Measurements from ENCODE around the gene SIPA1.

Gene SIPA1

DNA sequence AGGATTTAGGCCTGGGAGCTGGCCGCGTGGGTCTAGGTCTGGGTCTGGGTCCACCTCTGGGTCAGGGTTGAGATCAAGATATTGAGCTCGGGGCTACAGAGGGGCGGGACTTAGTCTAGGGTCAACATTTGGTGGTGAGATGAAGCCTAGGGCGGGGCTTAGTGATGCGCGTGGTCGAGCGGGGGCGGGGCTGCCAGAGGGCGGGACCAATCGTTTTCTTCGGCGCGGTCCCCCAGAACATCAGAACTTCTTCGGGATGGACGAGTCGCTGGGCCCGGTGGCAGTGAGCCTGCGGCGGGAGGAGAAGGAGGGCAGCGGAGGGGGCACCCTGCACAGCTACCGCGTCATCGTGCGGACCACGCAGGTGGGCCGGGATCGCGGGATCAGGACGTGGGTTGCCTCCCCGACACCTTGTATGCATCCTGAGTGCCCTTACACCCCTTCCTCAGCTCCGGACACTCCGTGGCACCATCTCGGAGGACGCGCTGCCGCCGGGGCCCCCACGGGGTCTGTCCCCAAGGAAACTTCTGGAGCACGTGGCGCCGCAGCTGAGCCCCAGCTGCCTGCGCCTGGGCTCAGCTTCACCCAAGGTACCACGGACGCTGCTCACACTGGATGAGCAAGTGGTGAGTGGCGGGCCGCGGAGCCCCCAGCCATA lies 4.2 kb downstream of the SIPA1 start:
- no peak for DNase-seq (ENCODE audit: low read depth in 2 of 3, low spot score in 2 of 3)

DNA sequence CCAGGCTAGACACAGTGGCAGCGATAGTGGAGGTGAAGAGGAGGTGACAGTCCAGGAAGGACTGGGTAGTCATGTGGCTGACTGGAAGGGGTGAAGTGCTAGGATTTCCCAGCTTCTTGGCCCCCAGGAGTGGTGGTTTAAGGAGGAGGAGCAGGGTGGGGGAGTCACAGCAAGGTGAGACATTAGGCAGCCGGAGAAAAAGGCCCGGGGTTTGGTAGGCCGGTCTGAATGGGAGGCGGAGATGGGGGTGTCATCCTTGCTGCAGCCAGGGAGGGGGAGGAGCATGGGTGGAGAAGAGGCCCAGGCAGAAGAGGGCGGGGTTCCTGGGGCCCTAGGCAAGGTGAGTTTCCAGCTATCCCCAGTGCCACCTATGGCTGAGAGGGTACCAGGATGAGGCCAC lies 6.1 kb downstream of the SIPA1 start:
- no peak for DNase-seq (ENCODE audit: low read depth in 2 of 3, low spot score in 2 of 3)

DNA sequence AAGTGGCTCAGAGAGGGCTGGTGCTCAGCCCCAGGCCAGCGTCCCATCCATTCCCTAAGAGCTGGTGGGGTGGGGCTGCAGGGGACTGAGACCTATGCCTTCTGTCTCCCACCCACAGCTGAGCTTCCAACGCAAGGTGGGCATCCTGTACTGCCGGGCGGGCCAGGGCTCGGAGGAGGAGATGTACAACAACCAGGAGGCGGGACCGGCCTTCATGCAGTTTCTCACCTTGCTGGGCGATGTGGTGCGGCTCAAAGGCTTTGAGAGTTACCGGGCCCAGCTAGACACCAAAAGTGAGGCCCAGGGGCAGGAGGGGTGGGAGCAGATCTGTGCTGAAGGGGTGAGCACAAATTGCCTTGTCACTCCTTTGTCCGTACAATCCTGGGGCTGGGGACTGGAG lies 6.9 kb downstream of the SIPA1 start:
- DNase-seq (ENCODE audit: low read depth in 2 of 3, low spot score in 2 of 3), result no peak

DNA sequence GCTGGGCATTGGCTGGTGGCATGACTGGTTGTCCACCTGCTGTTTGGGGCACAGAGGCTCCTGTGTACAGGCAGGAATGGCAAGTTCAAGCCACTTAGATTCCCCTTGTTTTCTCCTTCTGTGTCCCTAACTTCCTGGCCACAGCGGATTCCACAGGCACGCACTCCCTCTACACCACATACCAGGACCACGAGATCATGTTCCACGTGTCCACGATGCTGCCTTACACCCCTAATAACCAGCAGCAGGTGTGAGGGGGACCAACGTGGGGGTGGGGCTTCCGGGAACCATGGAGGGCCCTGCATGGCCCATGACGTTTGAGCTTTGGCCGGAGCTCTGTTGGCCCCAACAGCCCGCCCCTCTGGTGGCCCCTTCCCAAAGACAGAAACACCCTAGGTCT lies 7.8 kb downstream of the SIPA1 start:
- no peak for DNase-seq (ENCODE audit: low read depth in 2 of 3, low spot score in 2 of 3)

DNA sequence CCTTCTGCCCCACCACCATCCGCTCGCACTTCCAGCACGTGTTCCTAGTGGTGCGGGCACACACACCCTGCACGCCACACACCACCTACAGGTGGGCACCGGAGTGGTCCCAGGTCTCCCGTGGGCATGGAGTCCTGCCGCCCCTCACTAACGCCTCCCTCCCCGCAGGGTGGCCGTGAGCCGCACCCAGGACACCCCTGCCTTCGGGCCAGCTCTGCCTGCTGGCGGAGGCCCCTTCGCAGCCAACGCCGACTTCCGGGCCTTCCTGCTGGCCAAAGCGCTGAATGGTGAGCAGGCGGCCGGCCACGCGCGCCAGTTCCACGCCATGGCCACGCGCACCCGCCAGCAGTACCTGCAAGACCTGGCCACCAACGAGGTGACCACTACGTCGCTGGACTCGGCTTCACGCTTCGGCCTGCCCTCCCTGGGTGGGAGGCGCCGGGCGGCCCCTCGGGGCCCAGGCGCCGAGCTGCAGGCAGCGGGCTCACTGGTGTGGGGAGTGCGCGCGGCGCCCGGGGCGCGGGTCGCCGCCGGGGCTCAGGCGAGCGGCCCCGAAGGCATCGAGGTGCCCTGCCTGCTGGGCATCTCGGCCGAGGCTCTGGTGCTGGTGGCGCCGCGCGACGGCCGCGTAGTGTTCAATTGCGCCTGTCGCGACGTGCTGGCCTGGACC lies 8.5 kb downstream of the SIPA1 start:
- DNase-seq (ENCODE audit: low read depth in 2 of 3, low spot score in 2 of 3), result no peak

DNA sequence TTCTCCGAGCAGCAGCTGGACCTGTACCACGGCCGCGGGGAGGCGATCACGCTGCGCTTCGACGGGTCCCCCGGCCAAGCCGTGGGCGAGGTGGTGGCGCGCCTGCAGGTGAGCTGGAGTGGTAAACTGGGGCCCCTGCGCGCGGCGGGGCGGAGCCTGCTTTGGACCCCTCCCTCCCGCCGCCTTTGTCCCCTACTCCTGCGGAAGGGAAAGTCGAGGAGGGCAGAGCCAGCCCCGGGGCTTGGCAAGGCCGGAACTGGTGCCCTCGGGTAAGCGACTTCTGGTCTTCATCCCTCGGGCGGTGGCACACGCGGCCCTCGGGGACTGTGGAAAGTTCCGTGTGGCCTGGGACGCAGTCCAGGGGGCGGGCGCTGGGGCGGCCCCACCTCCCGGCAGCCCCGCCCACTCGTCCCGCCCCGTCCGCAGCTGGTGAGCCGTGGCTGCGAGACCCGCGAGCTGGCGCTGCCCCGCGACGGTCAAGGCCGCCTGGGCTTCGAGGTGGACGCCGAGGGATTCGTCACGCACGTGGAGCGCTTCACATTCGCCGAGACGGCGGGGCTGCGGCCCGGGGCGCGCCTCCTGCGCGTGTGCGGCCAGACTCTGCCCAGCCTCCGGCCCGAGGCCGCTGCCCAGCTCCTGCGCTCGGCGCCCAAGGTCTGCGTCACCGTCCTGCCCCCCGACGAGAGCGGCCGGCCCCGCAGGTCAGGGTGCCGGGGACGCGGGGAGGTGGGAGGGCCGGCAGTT lies 9.2 kb downstream of the SIPA1 start:
- DNase-seq (ENCODE audit: low read depth in 2 of 3, low spot score in 2 of 3), result no peak

DNA sequence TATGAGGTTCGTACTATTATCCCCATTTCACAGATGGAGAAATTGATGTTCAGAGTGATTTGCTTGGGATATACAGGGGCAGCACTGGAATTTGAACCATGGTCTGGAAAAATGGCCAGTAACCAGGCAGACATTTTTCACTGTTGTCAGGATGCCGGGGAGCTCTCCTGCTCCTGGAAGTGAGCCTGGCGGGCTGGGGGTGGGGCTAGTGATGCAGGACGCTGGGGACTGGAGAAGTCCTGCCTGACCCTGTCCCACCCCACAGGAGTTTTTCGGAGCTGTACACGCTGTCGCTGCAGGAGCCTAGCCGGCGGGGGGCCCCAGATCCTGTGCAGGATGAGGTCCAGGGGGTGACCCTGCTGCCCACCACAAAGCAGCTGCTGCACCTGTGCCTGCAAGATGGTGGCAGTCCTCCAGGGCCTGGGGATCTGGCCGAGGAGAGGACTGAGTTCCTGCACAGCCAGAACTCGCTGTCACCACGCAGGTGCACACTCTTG lies 11.1 kb downstream of the SIPA1 start:
- no peak for DNase-seq (ENCODE audit: low read depth in 2 of 3, low spot score in 2 of 3)

DNA sequence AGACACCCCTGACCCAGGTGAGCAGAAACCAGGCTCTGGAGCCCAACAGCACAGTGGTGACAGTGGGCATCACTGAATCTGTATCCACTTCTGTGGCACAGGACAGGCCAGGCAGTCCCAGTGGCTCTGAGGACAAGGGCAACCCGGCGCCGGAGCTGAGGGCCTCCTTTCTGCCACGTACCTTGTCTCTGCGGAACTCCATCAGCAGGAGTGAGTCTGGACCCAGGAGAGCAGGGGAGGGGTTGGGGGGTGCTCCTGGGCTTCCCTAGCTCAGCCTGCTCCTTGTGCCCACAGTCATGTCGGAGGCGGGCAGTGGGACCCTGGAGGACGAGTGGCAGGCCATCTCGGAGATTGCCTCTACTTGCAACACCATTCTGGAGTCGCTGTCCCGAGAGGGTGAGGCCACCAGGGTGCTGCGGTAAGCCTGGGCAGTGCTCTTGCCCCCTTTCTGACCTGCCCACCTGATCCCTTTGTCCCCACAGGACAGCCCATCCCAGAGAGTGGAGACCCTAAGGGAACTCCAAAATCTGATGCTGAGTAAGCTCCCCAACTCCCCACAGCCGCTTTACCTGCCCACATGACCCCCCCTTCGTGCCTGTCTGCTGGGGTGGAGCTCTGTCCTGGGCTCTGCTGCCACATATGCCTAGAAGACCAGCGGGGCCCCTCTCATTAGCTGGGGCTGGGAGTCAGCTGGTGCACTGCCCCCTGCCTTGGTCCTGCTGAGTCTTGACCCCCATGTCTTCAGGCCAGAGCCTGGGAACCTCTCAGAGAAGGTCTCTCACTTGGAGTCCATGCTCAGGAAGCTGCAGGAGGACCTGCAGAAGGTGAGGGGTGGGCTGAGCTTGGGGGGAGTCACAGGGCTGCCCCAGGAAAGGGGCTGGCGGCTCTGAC lies 12.0 kb downstream of the SIPA1 start:
- no peak for DNase-seq (ENCODE audit: low read depth in 2 of 3, low spot score in 2 of 3)

DNA sequence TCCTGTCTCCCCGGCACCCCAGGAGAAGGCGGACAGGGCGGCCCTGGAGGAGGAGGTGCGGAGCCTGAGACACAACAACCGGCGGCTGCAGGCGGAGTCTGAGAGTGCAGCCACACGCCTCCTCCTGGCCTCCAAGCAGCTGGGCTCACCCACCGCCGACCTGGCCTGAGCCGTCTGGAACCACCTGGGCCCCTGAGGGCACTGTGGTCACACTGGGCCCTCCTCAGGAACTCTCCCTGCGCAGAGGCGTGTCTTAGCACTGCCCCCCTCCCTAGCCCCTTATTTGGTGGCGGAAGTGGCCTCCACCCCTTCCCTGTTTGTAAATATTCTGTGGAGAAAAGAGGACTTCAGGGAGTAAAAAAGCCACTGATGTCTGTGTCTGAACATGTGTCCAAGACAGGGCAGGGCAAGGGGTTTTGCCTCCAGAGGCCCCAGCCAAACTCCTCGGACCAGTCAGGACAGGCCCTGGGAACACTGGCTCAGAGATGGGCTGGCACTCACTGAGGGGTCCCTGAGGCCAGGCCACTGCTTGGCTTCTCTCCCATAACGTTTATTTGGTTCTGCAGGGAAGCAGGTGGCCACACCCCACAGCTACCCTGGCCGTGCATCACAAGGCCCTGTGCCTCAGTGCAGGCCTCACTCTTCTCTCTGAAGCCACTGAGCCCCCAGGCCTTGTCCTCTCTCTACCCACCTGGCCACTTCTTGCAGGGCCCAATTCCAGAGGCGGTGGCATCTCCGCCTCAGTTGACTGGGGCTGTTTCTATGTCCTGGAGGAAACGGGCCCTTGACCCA lies 12.8 kb downstream of the SIPA1 start:
- no peak for DNase-seq (ENCODE audit: low read depth in 2 of 3, low spot score in 2 of 3)

DNA sequence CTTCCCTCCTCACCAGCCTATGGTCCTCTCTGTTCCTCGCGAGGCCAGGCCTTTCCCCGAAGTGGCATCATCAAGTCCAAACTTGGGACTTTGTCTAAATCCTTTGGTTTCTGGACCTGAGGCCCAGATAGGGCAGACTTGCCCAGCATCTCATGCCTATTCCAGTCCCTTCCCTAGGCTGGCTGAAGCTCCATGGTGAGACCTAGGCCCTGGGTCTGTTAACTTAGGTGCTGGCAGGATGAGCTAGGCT lies 13.4 kb downstream of the SIPA1 start:
- no peak for DNase-seq (ENCODE audit: low read depth in 2 of 3, low spot score in 2 of 3)

DNA sequence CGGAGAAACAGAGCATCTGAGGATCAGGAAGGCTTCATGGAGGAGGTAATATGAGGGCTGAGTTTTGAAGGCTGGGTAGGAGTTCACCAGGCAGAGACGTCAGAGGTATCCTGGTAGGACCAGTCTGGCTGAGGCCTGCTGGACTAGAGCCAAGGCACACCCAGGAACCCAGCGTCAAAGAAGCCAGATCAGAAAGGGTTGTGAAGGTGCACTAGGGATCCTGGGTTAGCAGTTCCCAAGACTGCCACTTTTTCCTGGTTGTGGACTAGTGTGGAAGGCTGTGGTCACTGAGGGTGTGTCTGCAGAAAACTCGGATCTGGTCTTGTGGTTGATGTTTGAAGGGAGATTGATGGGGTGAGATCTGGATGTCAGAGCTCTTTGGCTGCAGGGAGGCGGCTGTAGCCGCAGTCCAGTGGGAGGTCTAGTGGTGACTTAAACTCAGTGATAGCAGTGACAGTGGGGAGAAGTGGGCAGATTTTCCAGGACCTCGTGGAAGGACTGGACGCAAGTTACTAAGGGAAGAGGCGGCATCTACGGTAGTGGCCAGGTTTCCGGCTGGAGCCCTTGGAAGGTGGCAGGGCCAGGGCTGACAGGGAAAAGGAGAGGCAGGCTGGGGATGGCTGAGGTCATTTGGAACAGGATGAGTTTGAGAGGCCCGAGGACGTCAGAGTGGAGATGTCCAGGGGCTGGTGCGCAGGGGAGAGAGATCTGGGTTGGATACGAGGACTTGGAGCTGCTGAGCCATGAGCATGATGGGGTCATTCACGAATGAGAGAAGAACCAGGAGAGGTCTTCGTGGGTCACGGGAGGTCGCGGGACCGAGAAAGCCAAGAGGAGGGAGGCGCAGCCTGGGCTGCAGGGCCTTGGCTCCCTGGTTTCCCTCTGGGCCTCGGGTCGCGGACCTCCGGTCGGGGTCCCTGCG lies 13.9 kb downstream of the SIPA1 start:
- no peak for DNase-seq (ENCODE audit: low read depth in 2 of 3, low spot score in 2 of 3)

DNA sequence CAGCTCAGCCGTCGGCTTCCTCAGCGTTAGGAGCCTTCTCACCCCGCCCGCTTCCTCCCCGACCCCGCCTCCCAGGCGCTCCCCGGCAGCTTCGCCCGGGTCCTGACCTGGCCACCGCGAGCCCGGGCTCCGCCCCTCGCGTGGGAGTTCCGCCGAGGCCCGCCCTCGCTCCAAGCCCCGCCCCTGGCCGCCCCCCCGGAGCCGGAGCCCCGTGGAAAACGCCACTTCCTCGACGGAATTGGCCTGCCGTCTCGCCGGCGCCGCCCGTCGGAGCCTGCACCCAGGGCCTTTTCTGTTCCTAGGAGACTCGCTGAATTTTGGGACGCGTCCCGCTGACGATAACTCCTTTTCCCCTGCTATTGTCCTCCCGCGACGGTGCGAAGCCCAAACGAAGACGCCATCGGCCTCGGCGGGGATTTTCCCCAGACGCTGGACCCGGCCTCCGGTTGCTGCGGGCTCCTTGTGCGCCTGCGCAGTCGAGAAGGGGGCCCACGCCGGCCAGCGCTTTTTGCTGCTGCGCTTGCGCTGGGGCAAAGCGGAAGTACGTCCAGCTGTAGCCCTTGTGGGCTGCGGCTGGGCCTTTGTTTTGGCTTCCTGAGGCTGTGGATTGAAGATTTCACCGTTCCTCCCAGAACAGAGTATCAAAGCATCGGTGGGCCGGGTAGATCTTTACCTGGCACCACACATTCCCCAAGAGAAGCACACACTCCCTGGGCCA lies 14.8 kb downstream of the SIPA1 start:
- peak; percentile 90 to 97 (median 96) for DNase-seq (ENCODE audit: low read depth in 2 of 3, low spot score in 2 of 3)

DNA sequence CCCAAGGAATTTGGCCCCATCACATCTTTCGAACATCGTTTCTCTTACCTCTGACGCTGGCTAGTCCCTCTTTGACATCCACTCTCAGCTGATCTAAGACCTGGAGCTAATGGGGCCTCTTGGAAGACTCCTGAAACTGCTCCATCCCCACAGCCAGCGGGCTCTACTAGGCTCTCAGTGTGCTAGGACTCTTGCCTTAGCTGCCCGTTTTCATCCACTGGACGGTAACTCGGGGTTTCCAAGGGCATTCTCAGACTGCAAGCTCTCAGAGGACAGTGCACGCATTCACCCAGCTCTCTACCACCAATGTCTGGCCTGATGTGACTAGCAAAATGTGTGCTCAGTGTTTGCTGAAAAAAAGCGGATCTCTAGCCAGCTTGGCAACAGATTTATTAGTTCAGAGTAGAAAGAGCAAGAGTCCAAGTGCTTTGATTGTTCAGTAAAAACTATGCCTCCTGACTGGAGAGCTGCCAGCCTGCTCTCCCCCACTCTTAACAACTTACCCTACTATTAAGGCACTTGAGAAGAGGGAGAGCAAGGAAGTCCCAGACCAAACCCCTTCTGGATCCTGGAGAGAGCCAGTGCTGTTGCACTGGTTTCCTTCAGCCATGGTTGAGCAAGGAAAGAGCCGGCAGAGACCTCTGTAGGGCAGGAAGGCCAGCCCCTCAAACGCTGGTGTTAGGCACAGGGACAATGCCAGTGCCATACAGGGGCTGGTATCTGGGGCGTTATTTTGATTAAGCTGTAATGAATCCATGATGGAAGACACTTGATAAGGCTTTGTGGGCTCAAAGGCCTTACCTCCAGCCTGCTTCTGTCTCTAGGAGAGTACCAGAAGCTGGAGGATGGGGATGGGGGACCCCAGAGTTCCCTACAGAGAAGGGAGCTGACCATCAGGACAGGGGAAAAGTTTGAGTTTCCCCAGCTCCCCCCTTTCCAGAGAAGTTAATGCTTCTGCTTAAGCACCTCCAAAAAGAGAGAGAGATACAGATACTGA lies 15.6 kb downstream of the SIPA1 start:
- DNase-seq (ENCODE audit: low read depth in 2 of 3, low spot score in 2 of 3), result no peak

DNA sequence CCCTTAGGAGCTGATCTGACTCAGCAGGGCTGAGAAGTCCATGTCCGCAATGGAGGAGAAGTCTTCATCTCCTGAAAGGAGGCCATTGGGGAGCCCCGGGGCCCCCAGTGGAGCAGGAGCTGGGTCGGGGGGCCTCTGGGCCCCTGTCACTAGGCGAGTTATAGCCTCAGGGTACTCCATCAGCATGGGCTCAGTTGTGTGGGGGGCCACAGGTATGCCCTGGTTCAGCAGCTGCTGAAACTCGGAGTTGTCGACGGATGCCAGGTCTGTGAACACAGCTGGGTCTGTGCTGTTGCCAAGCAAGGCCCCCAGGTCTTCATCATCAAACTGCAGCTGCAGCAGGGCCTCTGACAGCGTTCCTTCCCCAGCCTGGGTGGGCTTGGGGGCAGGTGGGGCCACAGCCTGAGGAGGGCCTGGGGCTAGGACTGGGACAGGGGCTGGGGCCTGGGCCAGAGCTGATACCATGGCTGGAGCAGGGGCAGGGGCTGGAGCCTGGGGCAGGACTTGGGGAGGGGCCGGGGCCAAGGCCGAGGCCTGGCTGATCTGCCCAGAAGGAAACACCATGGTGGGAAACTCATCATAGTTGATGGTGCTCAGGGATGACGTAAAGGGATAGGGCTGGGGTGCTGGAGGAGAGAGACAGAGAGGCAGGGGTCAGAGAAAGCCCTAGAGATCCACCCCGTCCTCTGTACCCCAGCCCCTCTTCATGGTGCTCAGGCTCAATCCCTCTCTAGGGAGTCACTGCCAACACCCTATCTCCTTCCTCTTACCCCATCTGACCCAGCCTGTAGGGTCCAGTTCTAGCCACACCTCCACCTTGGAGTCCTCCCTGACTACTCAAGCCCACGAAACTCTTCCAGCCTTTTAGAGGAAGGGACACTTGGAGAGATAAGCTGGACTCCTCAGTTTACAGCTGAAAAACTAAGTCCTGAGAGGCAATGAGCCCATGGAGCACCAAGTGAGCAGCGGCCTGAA lies 16.8 kb downstream of the SIPA1 start:
- DNase-seq (ENCODE audit: low read depth in 2 of 3, low spot score in 2 of 3), result no peak

DNA sequence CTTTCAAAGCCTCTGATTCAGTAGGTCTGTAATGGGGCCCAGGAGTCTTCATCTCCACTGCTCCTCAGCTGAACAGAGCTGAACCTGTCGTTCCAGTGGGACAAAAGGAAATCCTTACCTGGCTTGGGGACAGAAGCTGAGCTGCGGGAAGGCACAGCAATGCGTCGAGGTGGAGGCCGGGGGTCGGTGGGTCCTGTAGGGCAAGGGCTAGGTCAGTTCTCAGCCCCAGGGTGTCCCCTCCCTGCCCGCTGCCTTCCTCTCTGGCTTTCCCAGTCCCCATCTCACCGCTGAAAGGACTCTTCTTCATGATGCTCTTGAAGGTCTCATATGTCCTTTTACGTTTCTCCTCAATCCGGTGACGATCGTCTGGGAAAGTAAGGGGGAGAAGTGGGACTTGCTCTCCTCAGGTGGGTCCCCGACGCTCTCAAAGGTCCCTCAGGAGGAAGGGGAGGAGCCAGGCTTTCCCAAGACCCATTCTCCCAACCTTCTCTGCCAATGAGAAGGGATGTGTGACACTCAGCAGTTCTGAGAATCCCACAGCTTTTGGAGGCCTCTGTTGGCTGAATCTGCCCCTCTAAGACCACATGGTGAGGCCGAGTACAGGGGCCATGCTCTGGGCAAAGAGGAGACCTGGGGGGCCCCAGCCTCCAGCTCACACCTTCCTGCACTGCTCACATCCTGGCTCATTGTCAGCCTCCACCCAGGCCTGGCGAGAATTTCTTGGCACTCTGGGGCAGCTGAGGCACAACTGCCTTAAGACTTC lies 17.9 kb downstream of the SIPA1 start:
- DNase-seq (ENCODE audit: low read depth in 2 of 3, low spot score in 2 of 3), result no peak

DNA sequence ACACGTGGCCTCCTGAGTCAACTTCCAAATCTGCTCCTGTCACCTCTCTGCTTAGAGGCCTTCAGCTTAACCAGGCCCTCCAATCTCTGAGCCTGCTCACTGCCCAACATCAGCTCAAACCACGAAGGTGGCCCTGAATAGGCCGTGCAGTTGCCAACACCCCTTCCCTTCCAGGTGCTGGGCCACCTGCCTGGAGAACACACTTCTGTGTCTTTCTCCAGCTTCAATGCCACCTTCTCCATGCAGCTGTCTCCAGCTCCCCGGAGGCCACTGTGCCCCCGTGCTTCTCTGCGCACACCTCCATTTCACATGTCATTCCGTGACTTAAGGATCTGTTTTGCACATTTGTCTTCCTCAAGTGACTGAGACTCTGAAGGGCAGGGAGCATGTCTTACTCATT lies 19.5 kb downstream of the SIPA1 start:
- DNase-seq (ENCODE audit: low read depth in 2 of 3, low spot score in 2 of 3), result no peak
